Thyroid gland (tissue), 4 donors: ENCODE results near the gene ANO2. TPM values are rescaled to one million over a fixed set of nuclear protein-coding genes. Genes with fewer than 3 reads are reported as not detected.

Source experiments
- DNase-seq, 2 donors: peaks; one replicate each; pipeline ENCODE4 v3.0.0-alpha.2; 2019
- H3K27ac ChIP-seq, 3 donors: fragments of 200-600 bp; sonication (generic); 1 replicate in 2 of 3; 2 replicates in 1 of 3; pipeline ENCODE4 v1.5.1; 2016 to 2019; ENCODE audit warnings: mild to moderate bottlenecking in 1 of 3, moderate library complexity in 1 of 3
- H3K27me3 ChIP-seq: fragments of 200-600 bp; sonication (generic); one replicate; pipeline ENCODE4 v1.5.1; 2019
- H3K36me3 ChIP-seq, 2 donors: fragments of 200-600 bp; sonication (generic); one replicate each; pipeline ENCODE4 v1.5.1; 2016 to 2019
- H3K4me1 ChIP-seq, 2 donors: fragments of 200-600 bp; sonication (generic); one replicate each; pipeline ENCODE4 v1.5.1; 2017 to 2019
- H3K4me3 ChIP-seq, 3 donors: fragments of 200-600 bp; sonication (generic); replicated peaks in 1 of 3; 1 replicate in 2 of 3; 2 replicates in 1 of 3; pipeline ENCODE4 v1.5.1; 2016; ENCODE audit warnings: mild to moderate bottlenecking in 1 of 3
- H3K9me3 ChIP-seq: fragments of 200-600 bp; sonication (generic); one replicate; pipeline ENCODE4 v1.5.1; 2017
- CTCF ChIP-seq, 6 experiments: fragments of 200-600 bp in 3 of 6; fragments of 450-650 bp in 3 of 6; sonication (generic) in 3 of 6; IDR thresholded peaks; one replicate each; pipeline ENCODE4 v1.5.1; 2016 to 2019; ENCODE audit warnings: antibody characterized with exemption in 6 of 6, mild to moderate bottlenecking in 2 of 6, inconsistent platforms in 1 of 6, moderate library complexity in 1 of 6
- POLR2A ChIP-seq, 2 donors: fragments of 450-650 bp; IDR thresholded peaks; one replicate each; pipeline ENCODE4 v1.6.1; 2017; ENCODE audit warnings: antibody characterized with exemption in 2 of 2, mild to moderate bottlenecking in 2 of 2, moderate library complexity in 1 of 2
- WGBS, 2 donors: methylation state at CpG; one replicate each; pipeline ENCODE4 v1.1.5; 2017; 5-methylcytosine and 5-hydroxymethylcytosine counted together
- intact Hi-C: fragments of 100-400 bp; cut with DNase I; formaldehyde crosslinking; loops from one replicate; pipeline ENCODE4 v1.15.1; 2023
- total RNA-seq, 4 donors: library from RNA; depleted of rRNA; stranded (reverse); fragments of >200 nt; gene quantifications; one replicate each; pipeline ENCODE4 v1.2.3, GENCODE V29; 2016

Gene ANO2
- total RNA-seq, 4 donors from 2014 or later: 0.78 to 7.0 (median 2.2) TPM

DNA sequence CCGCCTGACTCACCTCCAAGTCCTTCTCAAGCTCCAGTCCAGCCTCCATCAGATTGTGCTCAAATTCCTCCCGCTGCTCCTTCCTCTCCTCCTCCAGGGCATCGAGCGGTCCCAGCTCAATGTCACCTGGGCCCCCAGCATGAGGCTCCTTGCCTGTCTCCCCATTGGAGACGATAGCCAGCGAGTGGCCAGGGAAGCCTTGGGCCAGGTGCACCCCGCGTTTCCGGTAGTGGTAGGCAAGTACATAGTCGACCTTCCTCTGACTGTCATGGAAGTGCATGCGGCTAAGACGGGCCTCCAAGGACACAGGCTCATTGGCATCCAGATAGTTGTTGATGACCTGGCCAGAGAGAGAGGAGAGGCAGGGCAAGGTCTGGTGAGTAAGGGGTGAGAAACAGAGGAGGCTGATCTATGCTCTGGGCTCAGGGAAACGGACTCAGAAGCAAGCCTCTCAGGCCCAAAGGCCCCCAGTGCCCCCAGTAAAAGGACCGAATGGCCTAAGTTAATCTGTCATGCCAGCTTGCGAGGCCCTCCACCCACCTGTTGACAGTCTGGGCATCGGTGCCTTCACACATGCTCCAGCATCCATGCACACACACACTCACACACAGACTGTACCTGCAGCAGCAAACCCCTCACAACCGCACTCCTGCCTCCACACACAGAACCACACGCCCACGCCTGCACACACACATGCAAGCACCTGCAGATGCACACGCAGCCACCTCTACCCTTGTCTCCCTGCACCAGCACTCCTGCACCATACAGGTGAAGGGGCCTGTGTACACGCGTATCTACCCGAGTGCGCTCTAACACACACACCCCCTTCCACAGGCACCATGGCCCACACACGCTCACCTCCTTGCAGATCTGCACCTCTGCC, 23.8 kb downstream of the ANO2 start:
- H3K9me3 ChIP-seq: no peaks in the 10 kb centered on the region
- no peak for TF ChIP-seq POLR2A (IDR thresholded peaks at IDR 0.05)
- TF ChIP-seq CTCF (IDR thresholded peaks at IDR 0.05): no peak
- no peak overlapping the region for H3K27ac ChIP-seq
- no peaks in the 10 kb centered on the region for H3K4me1 ChIP-seq
- no peaks in the 10 kb centered on the region for H3K27me3 ChIP-seq
- intact Hi-C loops: no loop called here
- H3K4me3 ChIP-seq: no peak overlapping the region
- WGBS, 2 donors: 90 to 95% methylated on average over 24 to 25 of the region's 25 CpGs
- DNase-seq: no peak
- H3K36me3 ChIP-seq: no peaks in the 10 kb centered on the region

GRCh38 chr12:5916785-5917290, 28.2 kb downstream of the ANO2 start:
- H3K9me3 ChIP-seq: no peaks in the 10 kb centered on the region
- H3K4me1 ChIP-seq: no peaks in the 10 kb centered on the region
- TF ChIP-seq CTCF (IDR thresholded peaks at IDR 0.05): no peak
- no peak overlapping the region for H3K27ac ChIP-seq
- intact Hi-C loops: no loop called here
- H3K27me3 ChIP-seq: no peaks in the 10 kb centered on the region
- 79 to 88% methylated on average over 9 of the region's 9 CpGs for WGBS, 2 donors
- no peak for DNase-seq
- no peaks in the 10 kb centered on the region for H3K36me3 ChIP-seq
- no peak overlapping the region for H3K4me3 ChIP-seq

GRCh38 chr12:5915511-5915910, 29.5 kb downstream of the ANO2 start:
- no peak overlapping the region for H3K27ac ChIP-seq
- no peak for DNase-seq
- no peaks in the 10 kb centered on the region for H3K4me1 ChIP-seq
- H3K9me3 ChIP-seq: no peaks in the 10 kb centered on the region
- intact Hi-C loops: no loop called here
- no peak overlapping the region for H3K4me3 ChIP-seq
- no peaks in the 10 kb centered on the region for H3K27me3 ChIP-seq
- 77 to 85% methylated on average over 4 of the region's 4 CpGs for whole genome bisulfite sequencing, 2 donors
- TF ChIP-seq POLR2A (IDR thresholded peaks at IDR 0.05): no peak
- TF ChIP-seq CTCF (IDR thresholded peaks at IDR 0.05): no peak
- no peaks in the 10 kb centered on the region for H3K36me3 ChIP-seq

- Histone ChIP-seq H3K27me3 (no peaks in the 10 kb centered on the region), H3K36me3 (no peaks in the 10 kb centered on the region), H3K9me3 (no peaks in the 10 kb centered on the region), H3K27ac (no peak overlapping the region), H3K4me3 (no peak overlapping the region), H3K4me1 (no peaks in the 10 kb centered on the region)
- TF ChIP-seq POLR2A (IDR thresholded peaks at IDR 0.05) (no peak), CTCF (IDR thresholded peaks at IDR 0.05) (no peak)
- WGBS, 2 donors: 73 to 75% methylated on average over 11 of the region's 11 CpGs
- intact Hi-C loops: no loop called here
- DNase-seq: no peak
Measured at GRCh38 chr12:5914387-5915149, 30.5 kb downstream of the ANO2 start.

GRCh38 chr12:5913387-5913786, 31.7 kb downstream of the ANO2 start:
- no peak for DNase-seq
- TF ChIP-seq CTCF (IDR thresholded peaks at IDR 0.05) (no peak), POLR2A (IDR thresholded peaks at IDR 0.05) (no peak)
- no peak overlapping the region for H3K4me3 ChIP-seq
- no peaks in the 10 kb centered on the region for H3K36me3 ChIP-seq
- H3K9me3 ChIP-seq: no peaks in the 10 kb centered on the region
- no peak overlapping the region for H3K27ac ChIP-seq
- no peaks in the 10 kb centered on the region for H3K27me3 ChIP-seq
- no peaks in the 10 kb centered on the region for H3K4me1 ChIP-seq
- intact Hi-C loops: no loop called here
- 87 to 90% methylated on average over 9 of the region's 9 CpGs for WGBS, 2 donors
